Dendritic cell treated with granulocyte-macrophage colony-stimulating factor and Interleukin-4, amounts not matched to agents 40 ng/mL and 50 ng/mL, for 4 days (primary cell): ENCODE results near the gene RIN3.
"Not testable (repeated sequence)": the region's sequence is repeated elsewhere in the genome, so short reads cannot be mapped to it uniquely, and the experiment has no call there.

ENCODE experiments used
- H3K27ac Mint-ChIP-seq: one replicate; pipeline ENCODE4 v1.8.0; 2022; ENCODE audit warnings: mild to moderate bottlenecking, mixed read lengths
- H3K27me3 Mint-ChIP-seq: one replicate; pipeline ENCODE4 v1.8.0; 2022; ENCODE audit warnings: mild to moderate bottlenecking, mixed read lengths
- H3K36me3 Mint-ChIP-seq: one replicate; pipeline ENCODE4 v1.8.0; 2022; ENCODE audit warnings: low read depth, mixed read lengths
- H3K4me1 Mint-ChIP-seq: one replicate; pipeline ENCODE4 v1.8.0; 2022; ENCODE audit warnings: low read depth, mixed read lengths
- H3K4me3 Mint-ChIP-seq: one replicate; pipeline ENCODE4 v1.8.0; 2022; ENCODE audit warnings: mild to moderate bottlenecking, moderate library complexity, mixed read lengths
- H3K9me3 Mint-ChIP-seq: one replicate; pipeline ENCODE4 v1.8.0; 2022; ENCODE audit warnings: mixed read lengths
- intact Hi-C: fragments of 100-400 bp; cut with micrococcal nuclease; formaldehyde crosslinking; loops from one replicate; pipeline ENCODE4 v1.15.0; 2022

Gene RIN3

GRCh38 chr14:92670643-92671366 is 157.2 kb downstream of the RIN3 start:
- no peaks in the 10 kb centered on the region for H3K9me3 Mint-ChIP-seq
- H3K36me3 Mint-ChIP-seq, result peaks cover 95% of the 10 kb centered on the region
- intact Hi-C loops, result no loop called here
- H3K27me3 Mint-ChIP-seq, result no peaks in the 10 kb centered on the region
- peak overlapping the region; percentile 47 for H3K27ac Mint-ChIP-seq
- no peak overlapping the region for H3K4me3 Mint-ChIP-seq
- H3K4me1 Mint-ChIP-seq, result peaks cover 91% of the 10 kb centered on the region

GRCh38 chr14:92673601-92674150 is 160.1 kb downstream of the RIN3 start:
- H3K9me3 Mint-ChIP-seq, result no peaks in the 10 kb centered on the region
- intact Hi-C loops, result no loop called here

GRCh38 chr14:92675421-92675820 is 161.8 kb downstream of the RIN3 start:
- Mint-ChIP-seq H3K27ac (peak overlapping the region; percentile 77), H3K36me3 (peaks cover 95% of the 10 kb centered on the region), H3K4me3 (peak overlapping the region; percentile 63), H3K27me3 (no peaks in the 10 kb centered on the region), H3K9me3 (no peaks in the 10 kb centered on the region), H3K4me1 (peaks cover 89% of the 10 kb centered on the region)
- intact Hi-C loops, result no loop called here

More at GRCh38 chr14:92673601-92674150, 160.1 kb downstream of the RIN3 start:
- Mint-ChIP-seq H3K4me3 (no peak overlapping the region), H3K36me3 (peaks cover 95% of the 10 kb centered on the region), H3K4me1 (peaks cover 93% of the 10 kb centered on the region), H3K27me3 (no peaks in the 10 kb centered on the region), H3K27ac (peak overlapping the region; percentile 77)

GRCh38 chr14:92675976-92676375 is 162.4 kb downstream of the RIN3 start:
- peak overlapping the region; percentile 77 for H3K27ac Mint-ChIP-seq
- H3K4me3 Mint-ChIP-seq, result peak overlapping the region; percentile 63
- peaks cover 89% of the 10 kb centered on the region for H3K4me1 Mint-ChIP-seq
- H3K36me3 Mint-ChIP-seq, result peaks cover 95% of the 10 kb centered on the region
- intact Hi-C loops, result no loop called here
- H3K27me3 Mint-ChIP-seq, result no peaks in the 10 kb centered on the region
- no peaks in the 10 kb centered on the region for H3K9me3 Mint-ChIP-seq

GRCh38 chr14:92676403-92677086 is 163.0 kb downstream of the RIN3 start:
- no peaks in the 10 kb centered on the region for H3K9me3 Mint-ChIP-seq
- intact Hi-C loops, result no loop called here
- H3K36me3 Mint-ChIP-seq, result peaks cover 95% of the 10 kb centered on the region
- H3K27ac Mint-ChIP-seq, result peak overlapping the region; percentile 77
- H3K4me1 Mint-ChIP-seq, result peaks cover 89% of the 10 kb centered on the region
- H3K27me3 Mint-ChIP-seq, result no peaks in the 10 kb centered on the region
- peak overlapping the region; percentile 63 for H3K4me3 Mint-ChIP-seq

GRCh38 chr14:92677087-92677668 is 163.6 kb downstream of the RIN3 start:
- H3K4me3 Mint-ChIP-seq, result peak overlapping the region; percentile 63
- peaks cover 87% of the 10 kb centered on the region for H3K4me1 Mint-ChIP-seq
- no peaks in the 10 kb centered on the region for H3K9me3 Mint-ChIP-seq
- intact Hi-C loops, result no loop called here
- H3K27ac Mint-ChIP-seq, result peak overlapping the region; percentile 77
- H3K36me3 Mint-ChIP-seq, result peaks cover 95% of the 10 kb centered on the region
- no peaks in the 10 kb centered on the region for H3K27me3 Mint-ChIP-seq

- Mint-ChIP-seq H3K27me3 (no peaks in the 10 kb centered on the region), H3K4me3 (no peak overlapping the region), H3K9me3 (no peaks in the 10 kb centered on the region), H3K4me1 (peaks cover 87% of the 10 kb centered on the region), H3K27ac (peak overlapping the region; percentile 77), H3K36me3 (peaks cover 95% of the 10 kb centered on the region)
- intact Hi-C loops, result no loop called here
These were observed 164.4 kb downstream of the RIN3 start for GRCh38 chr14:92677955-92678354.

GRCh38 chr14:92678766-92679165 is 165.2 kb downstream of the RIN3 start:
- Mint-ChIP-seq H3K27me3 (no peaks in the 10 kb centered on the region), H3K4me3 (peak overlapping the region; percentile 42), H3K27ac (peak overlapping the region; percentile 48), H3K4me1 (peaks cover 84% of the 10 kb centered on the region), H3K9me3 (no peaks in the 10 kb centered on the region), H3K36me3 (peaks cover 93% of the 10 kb centered on the region)
- intact Hi-C loops, result no loop called here

GRCh38 chr14:92679246-92679645 is 165.7 kb downstream of the RIN3 start:
- Mint-ChIP-seq H3K27ac (peak overlapping the region; percentile 48), H3K9me3 (no peaks in the 10 kb centered on the region), H3K36me3 (peaks cover 93% of the 10 kb centered on the region), H3K4me3 (no peak overlapping the region), H3K27me3 (no peaks in the 10 kb centered on the region), H3K4me1 (peaks cover 79% of the 10 kb centered on the region)
- intact Hi-C loops, result no loop called here

- intact Hi-C loops, result loop anchor here (2.0 kb wide), 1 partner anchor 68 kb away; no protein-coding TSS in a partner anchor
- H3K4me3 Mint-ChIP-seq, H3K27me3 Mint-ChIP-seq, H3K27ac Mint-ChIP-seq, H3K9me3 Mint-ChIP-seq: not testable (repeated sequence)
- peaks cover 71% of the 10 kb centered on the region for H3K4me1 Mint-ChIP-seq
- H3K36me3 Mint-ChIP-seq, result peaks cover 94% of the 10 kb centered on the region
These were observed 166.7 kb downstream of the RIN3 start for GRCh38 chr14:92680330-92680729.

GRCh38 chr14:92680781-92681650 is 167.4 kb downstream of the RIN3 start:
- Mint-ChIP-seq H3K27me3 (no peaks in the 10 kb centered on the region), H3K27ac (no peak overlapping the region), H3K4me1 (peaks cover 71% of the 10 kb centered on the region), H3K36me3 (peaks cover 96% of the 10 kb centered on the region), H3K9me3 (no peaks in the 10 kb centered on the region), H3K4me3 (no peak overlapping the region)
- intact Hi-C loops, result loop anchor here (2.0 kb wide), 1 partner anchor 68 kb away; no protein-coding TSS in a partner anchor

GRCh38 chr14:92683041-92683440 is 169.5 kb downstream of the RIN3 start:
- Mint-ChIP-seq H3K36me3 (peaks cover 93% of the 10 kb centered on the region), H3K4me3 (no peak overlapping the region), H3K4me1 (peaks cover 55% of the 10 kb centered on the region), H3K27ac (no peak overlapping the region), H3K9me3 (no peaks in the 10 kb centered on the region), H3K27me3 (no peaks in the 10 kb centered on the region)
- intact Hi-C loops, result no loop called here

GRCh38 chr14:92684801-92685560 is 171.4 kb downstream of the RIN3 start:
- peaks cover 93% of the 10 kb centered on the region for H3K36me3 Mint-ChIP-seq
- no peak overlapping the region for H3K27ac Mint-ChIP-seq
- no peaks in the 10 kb centered on the region for H3K9me3 Mint-ChIP-seq
- intact Hi-C loops, result no loop called here
- H3K4me3 Mint-ChIP-seq, result no peak overlapping the region
- no peaks in the 10 kb centered on the region for H3K27me3 Mint-ChIP-seq
- peaks cover 40% of the 10 kb centered on the region for H3K4me1 Mint-ChIP-seq
